Natural killer cell (primary cell): ENCODE data around the gene PANK4. TPM values are rescaled to one million over a fixed set of nuclear protein-coding genes. Genes with fewer than 3 reads are reported as not detected.

Experiments used
- ATAC-seq, 3 donors: fragments of 150-1000 bp in 2 of 3; fragments of 200-7000 bp in 1 of 3; cut with Tn5 transposase; 1 replicate in 1 of 3; 2 replicates in 2 of 3; pipeline ENCODE4 v1.10.0; 2021; ENCODE audit warnings: mild to moderate bottlenecking in 2 of 3, moderate library complexity in 2 of 3
- DNase-seq, 2 donors: peaks; one replicate each; pipeline versions ENCODE4 v3.0.0 to v3.0.0-alpha.2; 2013 to 2021; ENCODE audit warnings: mixed read lengths in 1 of 2
- H3K27ac ChIP-seq: one replicate; pipeline ENCODE4 v1.5.1; 2013; ENCODE audit warnings: mild to moderate bottlenecking, low read length
- H3K27me3 ChIP-seq: one replicate; pipeline ENCODE4 v1.6.1; 2013; ENCODE audit warnings: low read length; ENCODE audit not compliant: control insufficient read depth, insufficient read depth
- H3K36me3 ChIP-seq: one replicate; pipeline ENCODE4 v1.6.1; 2013; ENCODE audit warnings: low read length; ENCODE audit not compliant: control insufficient read depth, insufficient read depth
- H3K4me1 ChIP-seq: one replicate; pipeline ENCODE4 v1.6.1; 2013; ENCODE audit warnings: low read length; ENCODE audit not compliant: control insufficient read depth, insufficient read depth
- H3K4me3 ChIP-seq: one replicate; pipeline ENCODE4 v1.5.1; 2013; ENCODE audit warnings: low read length
- H3K9me3 ChIP-seq: one replicate; pipeline ENCODE4 v1.6.1; 2013; ENCODE audit warnings: low read length; ENCODE audit not compliant: control insufficient read depth, insufficient read depth
- H3K27ac Mint-ChIP-seq, 2 donors: one replicate each; pipeline ENCODE4 v1.8.0; 2022; ENCODE audit warnings: mild to moderate bottlenecking in 2 of 2, mixed read lengths in 2 of 2, moderate library complexity in 1 of 2
- H3K27me3 Mint-ChIP-seq, 2 donors: one replicate each; pipeline ENCODE4 v1.8.0; 2022; ENCODE audit warnings: low read depth in 2 of 2, mixed read lengths in 2 of 2
- H3K36me3 Mint-ChIP-seq: one replicate; pipeline ENCODE4 v1.8.0; 2022; ENCODE audit warnings: mixed read lengths
- H3K4me1 Mint-ChIP-seq, 2 donors: one replicate each; pipeline ENCODE4 v1.8.0; 2022; ENCODE audit warnings: mixed read lengths in 2 of 2
- H3K4me3 Mint-ChIP-seq: one replicate; pipeline ENCODE4 v1.8.0; 2022; ENCODE audit warnings: mild to moderate bottlenecking, moderate library complexity, mixed read lengths
- H3K9me3 Mint-ChIP-seq, 2 donors: one replicate each; pipeline ENCODE4 v1.8.0; 2022; ENCODE audit warnings: mixed read lengths in 2 of 2
- CTCF ChIP-seq: fragments of 200-600 bp; IDR thresholded peaks from one replicate; pipeline ENCODE4 v1.8.0; 2022; ENCODE audit warnings: antibody characterized with exemption
- WGBS: methylation state at CpG from one replicate; pipeline ENCODE4 v1.1.7; 2013; ENCODE audit warnings: missing lambda C conversion rate; ENCODE audit not compliant: insufficient coverage; 5-methylcytosine and 5-hydroxymethylcytosine counted together
- intact Hi-C: fragments of 100-400 bp; cut with micrococcal nuclease; formaldehyde crosslinking; loops from one replicate; pipeline ENCODE4 v1.14.2; 2022
- total RNA-seq, 4 donors: library from RNA; stranded (reverse); fragments of 120-200 nt in 1 of 4; gene quantifications; one replicate each; pipeline versions ENCODE4 v1.2.3 to v1.2.4, GENCODE V29; 2013 to 2022

Gene PANK4
- total RNA-seq, 3 donors from 2014 or later (not counting 1 experiment from before 2014, with no cell fraction given), result 48.2 to 75.7 (median 61.8) TPM

DNA sequence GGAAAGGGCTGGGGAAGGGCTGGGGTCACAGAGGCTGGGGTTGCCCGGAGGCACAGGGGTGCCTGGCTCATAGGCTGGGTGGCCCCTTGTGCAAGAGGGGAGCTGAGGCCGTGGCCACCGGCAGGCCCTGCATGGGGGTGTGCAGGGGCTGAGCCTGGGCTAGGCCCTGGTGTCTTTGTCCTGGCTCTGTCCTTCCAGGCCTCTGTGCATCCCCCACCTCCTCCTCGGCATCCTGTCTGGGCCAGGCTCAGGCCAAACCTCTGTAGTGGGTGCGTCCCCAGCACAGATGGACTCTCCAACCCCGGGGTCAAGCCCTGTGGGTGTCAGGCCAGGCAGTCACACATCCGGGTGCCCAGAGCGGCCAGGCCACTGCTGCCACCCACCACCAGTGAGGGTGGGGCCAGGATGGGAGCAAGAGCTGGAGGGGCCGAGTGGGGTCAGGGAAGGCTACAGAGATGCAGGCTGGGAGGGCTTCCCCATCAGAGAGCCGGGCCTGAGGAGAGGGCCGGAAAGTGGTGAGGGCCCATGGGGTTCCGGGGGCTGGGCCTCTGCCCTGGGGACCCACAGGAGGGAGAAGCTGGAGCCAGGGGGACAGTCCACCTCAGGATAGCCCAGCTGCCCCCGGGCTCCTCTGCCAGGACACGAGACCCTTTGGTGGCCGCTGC lies 19.4 kb downstream of the PANK4 start:
- Mint-ChIP-seq H3K4me1 (peaks cover 0 to 5% of the 10 kb centered on the region in 2 donors), H3K4me3 (no peak overlapping the region), H3K36me3 (no peaks in the 10 kb centered on the region), H3K9me3 (no peaks in the 10 kb centered on the region), H3K27ac (no peak overlapping the region), H3K27me3 (no peaks in the 10 kb centered on the region)
- DNase-seq (no peak), ATAC-seq (no peak)
- no peak overlapping the region for H3K27ac ChIP-seq
- WGBS, result 76% methylated on average over 15 of the region's 15 CpGs
- no peaks in the 10 kb centered on the region for H3K27me3 ChIP-seq
- TF ChIP-seq CTCF, result no peak
- intact Hi-C loops, result no loop called here
- no peak overlapping the region for H3K4me3 ChIP-seq
- H3K36me3 ChIP-seq, result peaks cover 37% of the 10 kb centered on the region
- H3K9me3 ChIP-seq, result no peaks in the 10 kb centered on the region
- peaks cover 6% of the 10 kb centered on the region for H3K4me1 ChIP-seq

DNA sequence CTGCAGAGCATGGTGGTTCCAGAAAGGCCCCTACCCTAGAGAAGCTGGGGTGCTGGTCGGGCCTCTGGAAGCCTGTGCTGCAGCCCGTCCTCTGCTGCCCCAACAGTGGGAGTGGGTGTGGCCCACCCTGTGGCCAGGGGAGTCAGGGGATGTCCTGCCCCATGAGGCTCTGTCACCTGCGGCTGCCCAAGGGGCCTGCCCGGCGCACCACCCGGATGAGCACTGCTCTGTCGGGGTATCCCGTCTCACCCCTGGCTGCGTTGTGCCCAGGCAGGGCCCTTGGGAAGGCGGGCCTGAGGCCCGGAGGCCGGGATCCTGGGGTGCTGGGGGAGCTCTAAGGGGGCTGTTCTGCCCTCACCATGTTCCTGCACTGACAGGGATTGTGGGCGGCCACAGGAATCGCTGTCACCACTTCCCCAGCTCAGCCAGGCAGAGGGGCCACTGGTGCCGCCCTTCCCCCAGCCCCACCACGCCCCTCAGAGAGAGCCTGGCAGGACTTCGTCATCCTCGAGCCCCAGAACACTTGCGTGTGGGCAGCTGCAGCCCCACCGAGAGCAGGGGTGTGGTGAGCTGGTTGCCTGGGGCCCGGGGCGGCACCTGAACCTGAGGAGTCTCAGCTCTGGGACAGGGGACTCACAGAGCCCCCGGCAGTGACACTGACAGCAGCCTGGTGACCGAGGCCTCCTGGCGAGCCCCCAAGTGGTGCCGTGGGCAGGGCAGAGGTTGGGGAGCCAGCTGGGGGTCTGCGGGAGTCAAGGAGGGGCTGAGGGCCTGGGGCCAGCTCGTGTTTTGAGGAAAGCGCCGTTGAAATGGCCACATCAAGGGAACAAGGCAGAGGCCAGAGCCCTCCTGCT lies 20.2 kb downstream of the PANK4 start:
- no peaks in the 10 kb centered on the region for H3K9me3 Mint-ChIP-seq
- no peaks in the 10 kb centered on the region for H3K9me3 ChIP-seq
- no peak overlapping the region for H3K4me3 Mint-ChIP-seq
- H3K27ac Mint-ChIP-seq, result peak overlapping the region in 1 of 2 donors; percentile 48
- DNase-seq, result no peak
- no peaks in the 10 kb centered on the region for H3K27me3 Mint-ChIP-seq
- no peaks in the 10 kb centered on the region for H3K27me3 ChIP-seq
- H3K4me3 ChIP-seq, result no peak overlapping the region
- H3K4me1 ChIP-seq, result peaks cover 12% of the 10 kb centered on the region
- no peaks in the 10 kb centered on the region for H3K36me3 Mint-ChIP-seq
- intact Hi-C loops, result no loop called here
- TF ChIP-seq CTCF, result no peak
- peaks cover 29% of the 10 kb centered on the region for H3K36me3 ChIP-seq
- no peak overlapping the region for H3K27ac ChIP-seq
- 78% methylated on average over 30 of the region's 30 CpGs for WGBS
- peak in 1 of 3 donors; percentile 12 for ATAC-seq
- peaks cover 0 to 6% of the 10 kb centered on the region in 2 donors for H3K4me1 Mint-ChIP-seq

GRCh38 chr1:2505461-2505994 lies 20.9 kb downstream of the PANK4 start:
- Mint-ChIP-seq H3K4me3 (no peak overlapping the region), H3K9me3 (no peaks in the 10 kb centered on the region), H3K27me3 (no peaks in the 10 kb centered on the region), H3K4me1 (peaks cover under 1 to 13% of the 10 kb centered on the region in 2 donors), H3K27ac (peak overlapping the region; percentile 31 to 48), H3K36me3 (no peaks in the 10 kb centered on the region)
- no peak overlapping the region for H3K27ac ChIP-seq
- ATAC-seq (peak in 1 of 3 donors; percentile 15), DNase-seq (no peak)
- H3K27me3 ChIP-seq, result no peaks in the 10 kb centered on the region
- WGBS, result 87% methylated on average over 21 of the region's 21 CpGs
- H3K4me3 ChIP-seq, result no peak overlapping the region
- peaks cover 22% of the 10 kb centered on the region for H3K36me3 ChIP-seq
- no peak for TF ChIP-seq CTCF
- intact Hi-C loops, result no loop called here
- H3K9me3 ChIP-seq, result no peaks in the 10 kb centered on the region
- H3K4me1 ChIP-seq, result peaks cover 19% of the 10 kb centered on the region
